ENCODE measurements around the gene LLGL2. TPM values are rescaled to one million over a fixed set of nuclear protein-coding genes. Genes with fewer than 3 reads are reported as not detected.

The LLGL2 gene
- total RNA-seq, 1 donor from 2014 or later, result 90.6 TPM

GRCh38 chr17:75521951-75522727 is 3.4 kb upstream of the LLGL2 start:
- ATAC-seq, result no peak
- DNase-seq (ENCODE audit: low spot score), result no peak

- DNase-seq (ENCODE audit: low spot score) (no peak), ATAC-seq (no peak)
Measured at GRCh38 chr17:75523647-75524046, 1.9 kb upstream of the LLGL2 start.

GRCh38 chr17:75524269-75524969 is 1.1 kb upstream of the LLGL2 start:
- DNase-seq (ENCODE audit: low spot score) (no peak), ATAC-seq (no peak)

GRCh38 chr17:75525806-75526554 is 483 bp downstream of the LLGL2 start:
- ATAC-seq, result peak; percentile 50
- DNase-seq (ENCODE audit: low spot score), result peak; percentile 78

- ATAC-seq (no peak), DNase-seq (ENCODE audit: low spot score) (no peak)
Measured at GRCh38 chr17:75526555-75527270, 1.2 kb downstream of the LLGL2 start.

- ATAC-seq, result no peak
Measured at GRCh38 chr17:75530837-75531720, 5.6 kb downstream of the LLGL2 start.

GRCh38 chr17:75531721-75532072 is 6.2 kb downstream of the LLGL2 start:
- DNase-seq (ENCODE audit: low spot score), result no peak
- no peak for ATAC-seq

More at GRCh38 chr17:75530837-75531720, 5.6 kb downstream of the LLGL2 start:
- DNase-seq (ENCODE audit: low spot score), result no peak

GRCh38 chr17:75535119-75535537 is 9.6 kb downstream of the LLGL2 start:
- ATAC-seq (no peak), DNase-seq (ENCODE audit: low spot score) (no peak)

- ATAC-seq, result no peak
- no peak for DNase-seq (ENCODE audit: low spot score)
Measured at GRCh38 chr17:75535871-75536270, 10.4 kb downstream of the LLGL2 start.

- no peak for DNase-seq (ENCODE audit: low spot score)
- ATAC-seq, result no peak
Measured at GRCh38 chr17:75536366-75536765, 10.9 kb downstream of the LLGL2 start.

GRCh38 chr17:75539967-75540729 is 14.7 kb downstream of the LLGL2 start:
- DNase-seq (ENCODE audit: low spot score), result no peak
- ATAC-seq, result peak; percentile 29

GRCh38 chr17:75540923-75541503 is 15.5 kb downstream of the LLGL2 start:
- DNase-seq (ENCODE audit: low spot score), result no peak
- no peak for ATAC-seq

- no peak for ATAC-seq
- DNase-seq (ENCODE audit: low spot score), result no peak
Measured at GRCh38 chr17:75542229-75542628, 16.7 kb downstream of the LLGL2 start.

- no peak for DNase-seq (ENCODE audit: low spot score)
- ATAC-seq, result no peak
Measured at GRCh38 chr17:75542728-75543336, 17.3 kb downstream of the LLGL2 start.

- DNase-seq (ENCODE audit: low spot score) (no peak), ATAC-seq (no peak)
Measured at GRCh38 chr17:75544250-75544649, 18.8 kb downstream of the LLGL2 start.

GRCh38 chr17:75546181-75546580 is 20.7 kb downstream of the LLGL2 start:
- DNase-seq (ENCODE audit: low spot score) (no peak), ATAC-seq (no peak)

- DNase-seq (ENCODE audit: low spot score), result peak; percentile 41
- no peak for ATAC-seq
Measured at GRCh38 chr17:75547091-75547490, 21.6 kb downstream of the LLGL2 start.

- DNase-seq (ENCODE audit: low spot score), result no peak
- ATAC-seq, result no peak
Measured at GRCh38 chr17:75548813-75549212, 23.3 kb downstream of the LLGL2 start.
